Hepatic stellate cell (primary cell): ENCODE results near the gene MYLK3.
A peak's percentile ranks its signal among the peaks of the same experiment; 100 is the strongest.

Source experiments
- DNase-seq: peaks from one replicate; pipeline ENCODE4 v3.0.0; 2011; ENCODE audit warnings: low spot score

MYLK3 gene

DNA sequence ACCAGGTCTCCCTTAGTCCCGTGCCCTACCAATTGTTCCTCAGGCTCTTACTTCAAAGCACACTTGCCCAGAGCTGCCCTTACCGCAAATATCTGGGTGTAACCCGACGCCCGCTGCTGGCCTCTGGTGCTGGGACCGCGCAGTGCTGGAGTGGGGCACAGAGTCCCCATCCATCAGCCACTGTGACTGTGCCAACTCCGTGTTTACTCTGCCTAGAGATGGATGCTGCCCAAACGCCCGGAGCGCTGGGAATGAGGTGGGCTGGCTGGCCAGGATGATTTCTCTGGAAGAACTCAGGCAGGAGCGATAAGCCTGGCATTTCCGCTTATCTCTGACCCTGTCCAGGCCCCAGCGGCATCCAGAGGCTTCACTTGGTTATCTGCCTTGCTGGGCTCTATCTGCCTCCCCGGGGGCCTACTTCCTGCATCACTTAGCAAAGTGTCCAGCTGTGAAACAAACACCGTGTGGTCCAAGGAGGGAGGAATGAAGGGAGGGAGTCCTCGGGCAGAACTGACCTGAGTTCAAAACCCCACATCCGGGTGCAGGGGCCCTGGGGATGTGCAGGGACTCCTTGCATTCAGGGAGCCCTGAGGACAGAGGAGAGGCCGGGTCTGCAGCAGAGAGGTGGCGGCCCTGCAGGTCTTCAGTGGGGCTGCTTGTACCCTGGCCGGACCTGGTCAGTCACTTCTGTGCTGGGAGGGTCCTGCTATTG, 9.4 kb upstream of the MYLK3 start:
- no peak for DNase-seq

DNA sequence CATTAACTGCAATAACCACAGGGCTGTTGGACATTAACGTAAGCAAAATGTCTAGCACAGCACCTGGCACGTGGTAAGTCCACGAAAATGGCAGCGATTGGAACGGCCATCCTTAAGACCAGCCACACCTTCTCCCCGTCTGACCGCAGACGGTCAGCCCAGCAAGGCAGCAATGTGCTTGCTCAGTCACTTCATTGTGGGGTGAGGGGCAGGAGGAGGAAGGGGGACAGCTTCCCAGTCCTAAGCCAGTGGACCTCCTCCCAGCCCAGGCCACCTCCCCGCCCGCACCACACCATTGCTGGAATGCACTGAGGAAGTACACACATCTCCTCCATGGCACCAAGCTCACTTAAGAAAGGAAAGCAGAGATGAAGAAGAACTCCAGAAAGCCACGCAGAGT, 8.6 kb upstream of the MYLK3 start:
- DNase-seq: no peak

DNA sequence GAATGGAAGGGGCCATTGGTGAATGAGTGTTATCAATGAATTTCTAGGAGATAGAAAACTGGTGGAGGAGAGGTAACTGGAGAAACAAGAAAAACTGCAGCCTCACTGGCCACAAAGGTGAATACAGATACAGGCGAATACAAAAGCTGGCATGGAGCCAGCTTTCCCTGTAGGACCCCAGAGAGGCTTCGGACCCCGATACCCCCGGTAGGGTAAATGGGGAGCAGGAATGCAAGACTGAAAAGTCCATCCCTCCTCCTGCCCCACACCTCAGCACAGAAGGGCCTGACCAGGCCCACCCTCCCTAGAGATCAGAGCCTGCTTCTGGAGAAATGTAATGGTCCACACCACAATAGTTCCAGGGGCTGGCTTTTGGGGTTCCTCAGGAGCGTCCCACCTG, 4.9 kb upstream of the MYLK3 start:
- no peak for DNase-seq

DNA sequence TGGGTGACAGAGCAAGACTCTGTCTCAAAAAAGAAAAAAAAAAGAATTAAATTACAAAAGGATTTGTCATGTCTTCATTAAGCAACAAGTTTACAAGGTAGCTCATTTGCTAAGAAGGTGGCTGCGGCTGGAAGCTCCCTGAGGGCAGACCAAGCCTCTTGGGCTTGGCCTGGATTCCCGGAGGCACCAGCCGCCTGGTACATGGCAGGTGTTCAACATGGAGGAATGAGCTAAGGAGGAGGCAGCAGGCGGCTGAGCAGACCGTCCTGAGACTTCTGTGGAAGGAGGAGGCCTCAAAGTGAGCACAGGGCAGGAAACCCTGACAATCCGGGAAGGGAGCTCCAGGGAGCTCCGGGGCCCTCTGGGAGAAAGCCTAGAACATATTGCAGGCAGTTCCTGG, 3.2 kb upstream of the MYLK3 start:
- DNase-seq: no peak

DNA sequence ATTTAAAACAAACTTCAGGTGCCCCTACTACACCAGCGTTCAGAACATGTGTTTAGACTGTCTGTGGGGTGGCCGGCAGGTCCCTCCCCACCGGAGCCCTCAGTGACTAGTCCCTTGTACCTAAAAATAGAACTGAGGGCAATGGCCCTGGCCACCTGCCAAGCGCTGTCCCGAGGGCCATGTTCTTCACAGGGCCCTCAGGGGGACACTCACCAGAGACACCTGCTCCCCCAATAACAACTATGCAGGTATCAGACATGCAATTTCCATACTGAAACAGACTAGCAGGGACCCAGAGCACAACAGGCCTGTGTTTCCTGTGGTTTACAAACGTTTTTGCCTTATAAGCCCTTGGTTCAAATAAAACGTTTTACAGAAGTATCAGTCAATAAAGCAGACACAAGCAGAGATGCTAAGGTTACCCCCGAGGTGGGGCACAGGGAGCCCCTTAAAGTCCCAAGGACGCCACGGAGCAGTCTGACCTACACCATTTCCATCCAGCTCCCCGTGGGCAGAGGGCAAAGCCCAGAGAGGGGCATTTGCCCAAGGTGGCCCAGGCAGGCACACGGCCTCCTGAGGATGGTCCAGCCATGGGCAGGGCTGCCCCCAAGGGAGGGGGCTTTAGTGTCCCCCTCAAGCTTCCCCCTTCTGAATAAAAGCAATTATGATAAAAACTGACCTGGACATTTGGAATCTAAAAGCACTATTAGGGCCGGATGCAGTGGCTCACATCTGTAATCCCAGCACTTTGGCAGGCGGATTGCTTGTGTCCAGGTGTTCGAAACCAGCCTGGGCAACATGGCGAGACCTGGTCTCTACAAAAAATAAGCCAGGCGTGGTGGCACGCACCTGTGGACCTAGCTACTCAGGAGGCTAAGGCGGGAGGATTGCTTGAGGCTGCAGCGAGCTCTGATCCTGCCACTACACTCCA, 896 bp upstream of the MYLK3 start:
- no peak for DNase-seq

DNA sequence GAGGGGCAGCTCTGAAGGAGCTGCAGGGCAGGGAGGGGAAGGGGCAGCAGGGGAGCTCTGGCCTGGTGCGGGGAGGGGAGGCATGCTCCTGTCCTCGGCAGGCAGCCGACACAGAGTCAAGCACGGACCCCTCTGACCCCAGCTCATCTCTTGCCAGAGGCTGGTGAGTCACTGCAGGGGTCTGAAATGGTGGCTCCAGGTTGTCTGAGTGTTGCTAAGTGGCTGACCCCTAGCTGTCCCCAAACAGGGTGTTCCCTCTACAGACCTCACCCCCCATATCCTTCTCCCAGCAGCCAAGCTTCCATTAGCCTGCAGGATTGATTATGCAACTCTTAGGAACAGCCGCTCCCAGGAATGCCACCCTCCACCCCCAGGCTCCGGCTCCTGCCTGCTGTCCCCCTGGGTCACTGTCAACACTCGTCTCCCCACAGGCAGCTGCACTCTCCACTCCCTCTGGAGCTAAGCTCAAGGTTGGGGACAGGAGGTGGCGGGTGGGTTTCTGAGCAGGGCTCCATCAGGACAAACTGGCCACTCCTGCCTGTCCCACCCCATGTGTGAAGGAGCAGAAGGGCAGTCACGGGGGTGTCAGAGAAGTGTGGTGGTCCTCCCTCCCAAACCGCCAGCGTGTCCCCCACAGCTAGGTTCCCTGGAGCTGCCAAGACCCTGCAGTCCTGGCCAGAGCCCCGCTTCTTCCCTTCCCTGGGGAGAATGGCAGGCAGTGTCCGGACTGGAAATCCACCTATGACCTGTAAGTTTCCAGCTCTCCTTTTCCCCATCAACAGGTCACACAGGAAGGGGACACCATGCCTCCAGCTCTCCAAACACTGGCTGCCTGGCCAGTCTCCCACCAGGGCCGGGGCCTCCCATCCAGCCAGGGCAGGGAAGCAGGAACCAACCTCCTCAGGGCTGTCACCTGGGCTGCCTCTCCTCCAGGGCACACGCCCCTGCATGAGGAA, 1.0 kb downstream of the MYLK3 start:
- DNase-seq: no peak

DNA sequence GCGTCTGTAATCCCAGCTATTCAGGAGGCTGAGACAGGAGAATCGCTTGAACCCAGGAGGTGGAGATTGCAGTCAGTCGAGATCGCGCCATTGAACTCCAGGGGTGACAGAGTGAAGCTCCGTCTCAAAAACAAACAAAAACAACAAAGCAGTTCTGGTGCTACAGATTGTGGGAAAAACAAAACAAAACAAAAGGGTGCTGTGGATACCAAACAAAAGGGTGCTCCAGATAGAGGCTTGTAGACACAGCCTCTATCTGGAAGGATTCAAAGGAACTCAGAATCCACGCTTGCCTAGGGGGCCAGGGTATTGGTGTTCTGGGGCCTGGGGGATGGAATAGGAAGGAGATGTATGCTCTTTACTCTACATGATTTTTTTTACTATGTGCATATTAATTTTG, 2.5 kb downstream of the MYLK3 start:
- no peak for DNase-seq

DNA sequence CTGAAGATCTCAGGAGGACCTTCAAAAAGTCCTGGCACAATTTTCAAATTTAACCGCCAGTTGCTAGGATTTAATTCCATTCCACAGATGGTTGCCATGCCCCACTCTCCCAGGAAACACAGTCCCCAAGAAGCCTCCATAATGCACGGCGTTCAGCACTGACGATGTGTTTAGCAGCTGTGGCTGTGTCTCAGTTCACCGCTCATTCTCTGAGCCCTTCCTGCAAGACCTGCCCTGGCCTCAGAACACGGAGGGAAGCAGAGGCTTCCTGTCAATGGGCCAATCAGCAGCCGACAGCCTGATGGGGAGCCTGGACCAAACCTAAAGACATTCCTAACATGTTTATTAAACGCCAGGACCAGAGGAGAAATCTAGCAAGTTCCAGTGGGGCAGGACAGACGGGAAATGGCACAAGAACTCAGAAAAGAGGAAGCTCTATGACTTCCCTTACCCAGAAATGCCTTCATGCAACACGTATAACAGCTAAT, 4.9 kb downstream of the MYLK3 start:
- peak; percentile 80 for DNase-seq

DNA sequence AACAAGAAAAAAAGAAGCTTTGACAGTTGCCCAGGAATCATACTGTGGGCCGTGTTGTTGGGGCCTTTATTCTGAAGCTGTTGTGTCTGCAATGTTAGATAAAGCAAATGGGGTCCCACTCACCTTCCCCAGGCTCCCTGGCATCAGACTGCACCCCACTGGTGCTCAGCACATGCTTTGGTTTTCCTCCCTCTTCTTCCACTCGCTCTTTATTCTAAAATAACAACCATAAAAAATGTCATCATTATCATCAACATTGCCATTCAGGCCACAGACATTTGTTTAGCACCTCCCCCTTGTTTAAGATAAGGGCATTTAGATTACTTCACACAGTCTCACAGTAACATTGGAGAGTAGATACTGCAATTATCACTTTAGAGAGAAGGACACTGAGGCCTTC, 8.2 kb downstream of the MYLK3 start:
- no peak for DNase-seq

DNA sequence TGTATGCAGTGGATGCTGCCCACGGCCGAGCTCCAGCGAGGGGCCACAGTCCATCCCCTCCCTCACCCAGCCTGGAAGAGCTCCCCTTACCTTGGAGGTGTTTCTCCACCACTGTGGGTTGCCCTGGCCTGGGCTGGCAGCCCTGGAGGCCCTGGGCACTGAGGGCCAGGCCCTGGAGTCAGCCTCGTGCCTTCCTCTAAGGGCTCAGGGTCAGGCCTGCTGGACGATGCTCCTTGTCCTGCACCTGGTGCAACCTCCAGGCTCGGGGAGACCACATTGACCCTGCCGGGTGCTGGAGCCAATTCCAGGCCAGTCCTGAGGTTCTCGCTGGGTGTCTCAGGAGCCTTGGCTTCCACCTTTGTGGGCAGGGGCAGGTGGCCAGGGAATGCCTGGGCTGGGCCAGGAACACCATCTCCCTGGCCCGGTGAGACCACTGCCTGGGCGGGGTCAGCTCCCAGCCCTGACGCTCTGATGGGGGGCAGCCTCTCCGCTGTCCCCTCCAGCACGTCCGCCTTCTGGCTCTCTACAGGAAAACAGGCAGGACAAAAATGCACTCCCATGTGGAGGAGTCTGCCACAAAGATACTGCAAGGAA, 10.4 kb downstream of the MYLK3 start:
- no peak for DNase-seq

DNA sequence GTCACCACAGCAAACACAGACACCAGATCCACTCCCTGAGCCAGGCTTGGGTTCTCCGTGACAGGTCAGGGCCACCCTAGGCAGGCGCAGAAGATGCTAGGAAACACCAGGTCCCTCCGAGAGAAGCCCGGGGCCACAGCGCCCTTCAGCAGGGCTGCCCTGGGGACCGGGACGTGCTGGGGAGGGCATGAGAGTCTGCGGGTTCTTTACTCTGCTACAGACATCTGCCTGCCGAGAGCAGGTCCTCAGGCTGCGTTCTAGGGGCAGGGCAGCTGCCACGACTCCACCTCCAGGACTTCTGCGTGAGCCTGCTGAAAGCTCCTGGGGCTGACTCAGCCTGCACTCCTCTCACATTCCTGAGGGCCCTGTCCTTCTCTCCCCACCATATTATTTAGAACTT, 11.4 kb downstream of the MYLK3 start:
- peak; percentile 80 for DNase-seq

DNA sequence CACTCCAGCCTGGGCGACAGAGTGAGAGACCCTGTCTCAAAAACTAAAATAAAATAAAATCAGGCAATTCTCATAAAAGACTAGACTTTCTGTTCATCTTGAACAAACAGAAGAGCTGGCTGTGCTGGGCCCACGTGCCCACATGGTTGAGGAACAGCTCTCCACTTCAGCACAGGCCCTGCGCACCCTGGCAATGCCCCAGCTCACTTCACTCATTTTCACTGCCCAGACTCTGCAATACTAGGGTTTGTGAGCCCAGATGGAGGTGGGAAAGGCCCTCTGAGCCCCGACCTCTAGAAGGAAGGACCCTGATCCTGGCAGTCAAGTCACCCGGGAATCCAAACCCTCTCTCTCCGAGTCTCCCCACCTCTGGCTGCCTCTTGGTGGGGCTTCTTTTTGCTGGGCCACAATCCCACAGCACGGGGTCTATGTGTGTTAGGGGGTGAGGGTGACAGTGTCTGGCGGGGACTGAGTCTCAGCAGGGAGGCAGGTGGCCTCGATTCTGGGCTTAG, 14.8 kb downstream of the MYLK3 start:
- no peak for DNase-seq

DNA sequence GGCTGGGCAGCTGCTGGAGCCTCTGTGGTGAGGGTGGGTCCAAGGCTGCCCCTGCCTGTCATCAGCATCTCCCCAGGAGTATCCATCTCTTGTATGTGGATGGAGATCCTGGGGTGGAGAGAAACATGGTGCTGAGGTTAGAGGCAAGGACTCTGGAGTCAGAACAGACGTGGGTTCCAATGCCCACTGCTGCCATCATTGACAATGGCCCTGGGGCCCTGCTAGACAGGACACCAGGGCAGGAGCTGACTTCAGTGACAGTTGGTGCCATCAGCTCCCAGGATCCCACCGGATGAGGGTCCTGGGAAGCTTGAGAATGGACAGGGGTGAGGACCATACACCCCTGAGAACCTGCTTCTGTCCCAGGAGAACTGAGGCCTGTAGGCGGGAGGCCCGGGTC, 15.6 kb downstream of the MYLK3 start:
- no peak for DNase-seq

DNA sequence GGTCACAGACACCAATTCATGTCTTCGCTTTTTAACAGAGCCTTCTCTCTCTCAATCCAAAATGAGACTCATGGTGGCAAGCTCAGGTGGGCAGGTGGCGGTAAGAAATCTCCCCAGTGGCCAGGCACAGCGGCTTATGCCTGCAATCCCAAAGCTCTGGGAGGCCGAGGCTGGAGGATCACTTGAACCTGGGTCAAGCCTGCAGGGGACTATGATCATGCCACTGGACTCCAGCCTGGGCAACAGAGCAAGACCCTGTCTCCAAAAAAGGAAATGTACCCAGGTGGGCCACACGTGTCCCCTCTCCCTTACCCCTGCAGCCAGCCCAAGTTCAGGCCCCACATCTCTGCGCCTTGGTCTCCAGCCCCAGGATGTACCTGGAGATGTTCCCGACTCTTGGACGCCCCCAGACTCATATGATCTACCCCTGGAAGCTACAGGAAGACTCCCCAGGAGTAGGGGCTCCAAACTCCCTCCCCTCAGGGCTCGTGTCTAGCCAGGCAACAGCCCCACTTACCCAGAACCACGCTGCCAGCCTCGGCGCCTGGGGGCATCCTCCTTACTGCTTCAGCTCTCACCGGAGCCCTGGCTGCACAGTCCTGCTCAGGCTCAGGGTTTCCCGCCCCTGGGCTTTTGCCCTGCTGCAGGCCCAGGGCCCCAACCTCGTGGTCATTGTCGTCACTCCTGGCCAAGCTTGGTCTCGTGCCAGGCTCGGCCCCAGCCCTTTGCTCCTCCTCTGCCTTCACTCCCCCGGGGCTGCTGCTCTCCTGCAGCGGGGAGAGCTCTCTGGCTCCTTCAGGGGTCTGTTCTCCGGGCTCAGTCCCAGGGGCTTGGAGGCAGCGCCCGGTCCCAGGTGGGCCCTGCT, 16.2 kb downstream of the MYLK3 start:
- DNase-seq: no peak

DNA sequence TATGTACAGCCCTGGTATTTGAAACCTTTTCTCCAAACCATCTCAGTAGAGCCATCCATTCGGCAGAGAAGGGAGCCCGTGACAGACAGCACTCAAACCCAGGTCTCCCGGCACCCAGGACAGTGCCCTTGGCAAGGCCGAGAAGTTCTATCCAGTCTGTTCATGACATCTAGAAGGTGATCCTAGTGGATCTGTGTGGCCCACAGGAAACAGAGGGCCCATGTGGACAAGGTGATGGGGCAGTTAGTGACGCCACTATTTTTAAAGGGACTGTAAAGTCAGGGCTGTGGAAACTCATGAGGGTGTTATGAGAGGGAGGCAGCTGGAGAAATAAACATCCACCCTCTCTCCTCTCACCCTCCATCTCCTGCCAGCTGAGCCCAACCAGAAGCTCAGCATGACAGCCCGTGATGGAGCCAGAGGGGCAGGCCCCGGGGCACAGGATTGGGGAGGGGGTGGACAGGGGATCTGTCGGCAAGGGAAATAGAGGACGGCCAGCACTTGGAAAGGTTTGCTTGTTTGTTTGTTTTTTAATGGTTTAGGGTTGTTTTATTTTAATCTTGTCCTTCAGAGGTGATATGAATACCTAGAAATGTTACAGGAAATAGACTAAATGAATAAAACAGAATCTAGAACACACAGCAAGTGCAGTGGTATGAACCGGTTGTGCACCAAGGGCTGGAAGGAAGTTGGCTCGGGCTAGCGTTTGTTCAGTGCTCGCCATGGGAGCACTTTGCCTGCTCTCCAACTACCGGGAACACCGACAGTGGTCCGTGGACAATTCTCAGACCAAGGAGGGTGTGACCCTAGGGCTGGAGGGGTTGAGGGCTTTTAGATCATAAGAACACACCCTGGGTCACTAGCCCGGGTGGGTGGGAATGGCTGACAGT, 17.1 kb downstream of the MYLK3 start:
- DNase-seq: no peak

DNA sequence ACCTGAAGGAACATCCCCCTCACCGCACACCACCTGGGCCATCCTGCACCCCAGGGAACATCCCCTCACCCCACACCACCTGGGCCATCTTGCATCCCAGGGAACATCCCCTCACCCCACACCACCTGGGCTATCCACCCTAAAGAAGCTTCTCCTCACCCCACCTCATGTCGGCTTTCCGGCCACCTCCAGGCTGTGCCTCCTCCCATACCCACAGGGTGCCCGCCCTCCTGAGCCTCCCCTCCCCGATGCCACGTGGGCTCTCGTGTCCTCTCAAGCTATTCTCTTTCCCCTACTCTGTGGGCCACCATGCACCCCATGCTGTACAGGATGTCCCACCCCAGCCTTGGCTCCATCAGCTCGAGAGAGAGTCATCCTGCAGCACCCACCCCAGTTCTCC, 18.0 kb downstream of the MYLK3 start:
- no peak for DNase-seq

DNA sequence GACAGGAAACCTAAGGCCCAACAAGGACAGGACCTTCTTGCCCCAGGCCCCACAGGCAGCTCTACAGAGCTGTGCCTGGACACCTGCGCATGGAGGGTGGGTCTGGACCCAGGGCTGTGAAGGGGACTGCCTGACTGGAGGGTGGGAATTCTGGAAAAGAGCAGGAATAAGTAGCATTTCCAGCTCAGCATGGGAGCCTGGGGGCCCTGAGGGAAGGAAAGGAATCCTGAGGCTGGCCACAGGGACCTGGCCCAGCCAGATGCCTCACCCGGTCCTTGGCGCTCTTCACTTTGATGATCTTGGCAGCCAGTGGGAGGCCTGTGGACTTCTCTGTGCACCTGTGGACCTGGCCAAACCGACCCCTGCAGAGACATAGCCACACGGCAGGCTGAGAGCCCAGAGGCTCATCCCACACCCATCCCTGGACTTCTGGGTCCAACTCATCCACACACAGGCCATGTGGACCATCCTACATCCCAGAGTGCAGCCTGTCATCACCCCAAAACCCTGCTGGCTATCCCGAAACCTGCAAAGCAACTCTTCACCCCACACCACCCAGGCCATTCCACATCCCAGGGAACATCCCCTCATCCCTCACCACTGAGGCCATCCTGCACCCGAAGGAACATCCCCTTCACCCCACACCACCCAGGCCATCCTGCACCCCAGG, 18.7 kb downstream of the MYLK3 start:
- DNase-seq: no peak

DNA sequence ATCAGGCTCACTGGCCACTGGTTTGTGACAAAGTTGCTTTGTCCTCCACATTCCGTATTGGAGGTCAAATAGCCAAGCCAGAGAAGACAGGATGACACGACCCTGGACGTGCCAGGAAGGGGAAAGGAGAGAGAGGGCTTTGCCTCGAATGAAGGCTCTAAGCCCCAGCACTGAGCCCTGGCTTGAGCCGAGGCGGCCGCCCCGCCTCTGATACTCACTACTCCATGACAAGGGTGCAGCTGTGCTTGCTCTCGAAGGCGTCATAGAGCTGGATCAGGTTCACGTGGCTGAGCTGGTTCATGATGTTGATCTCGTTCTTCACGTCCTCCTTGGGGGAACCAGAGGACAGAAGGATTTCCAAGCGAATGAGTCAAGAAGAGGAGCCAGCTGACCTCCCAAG, 19.3 kb downstream of the MYLK3 start:
- no peak for DNase-seq

DNA sequence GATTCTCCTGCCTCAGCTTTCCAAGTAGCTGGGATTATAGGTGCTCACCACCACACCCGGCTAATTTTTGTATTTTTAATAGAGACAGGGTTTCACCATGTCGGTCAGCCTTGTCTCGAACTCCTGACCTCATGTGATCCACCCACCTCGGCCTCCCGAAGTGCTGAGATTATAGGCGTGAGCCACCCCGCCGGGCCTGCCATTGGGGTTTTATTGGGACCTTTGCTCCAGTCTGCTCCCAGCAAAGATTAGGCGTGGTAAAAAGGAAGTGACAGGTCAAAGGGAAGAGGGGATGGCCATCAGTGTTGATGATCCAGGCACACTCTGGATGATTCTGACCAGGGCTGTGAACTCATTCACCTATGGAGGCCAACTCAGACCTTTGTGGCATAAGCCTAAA, 20.5 kb downstream of the MYLK3 start:
- DNase-seq: no peak
